Thyroid gland (tissue), 4 donors: ENCODE results near the gene PCTP.

Experiments used
- CTCF ChIP-seq, 6 experiments: fragments of 200-600 bp in 3 of 6; fragments of 450-650 bp in 3 of 6; sonication (generic) in 3 of 6; IDR thresholded peaks; one replicate each; pipeline ENCODE4 v1.5.1; 2016 to 2019; ENCODE audit warnings: antibody characterized with exemption in 6 of 6, mild to moderate bottlenecking in 2 of 6, inconsistent platforms in 1 of 6, moderate library complexity in 1 of 6
- POLR2A ChIP-seq, 2 donors: fragments of 450-650 bp; IDR thresholded peaks; one replicate each; pipeline ENCODE4 v1.6.1; 2017; ENCODE audit warnings: antibody characterized with exemption in 2 of 2, mild to moderate bottlenecking in 2 of 2, moderate library complexity in 1 of 2

- TF ChIP-seq CTCF (IDR thresholded peaks at IDR 0.05) = no peak
- no peak for TF ChIP-seq POLR2A (IDR thresholded peaks at IDR 0.05)
Measured at GRCh38 chr17:55765472-55765871, 14.6 kb downstream of the PCTP start.
